GM12892 (cell line): ENCODE results near the gene SLC8A2.

ENCODE experiments used
- POLR2A ChIP-seq: IDR thresholded peaks from 2 replicates; pipeline ENCODE4 v1.6.1; 2011; ENCODE audit warnings: low read depth, low read length, control low read depth
- POLR2AphosphoS5 ChIP-seq: IDR thresholded peaks from 2 replicates; pipeline ENCODE4 v1.6.1; 2011; ENCODE audit warnings: low read depth, low read length, control low read depth
- TAF1 ChIP-seq: IDR thresholded peaks from 2 replicates; pipeline ENCODE4 v1.6.1; 2011; ENCODE audit warnings: low read depth, mild to moderate bottlenecking, control low read depth, low read length, borderline replicate concordance

DNA sequence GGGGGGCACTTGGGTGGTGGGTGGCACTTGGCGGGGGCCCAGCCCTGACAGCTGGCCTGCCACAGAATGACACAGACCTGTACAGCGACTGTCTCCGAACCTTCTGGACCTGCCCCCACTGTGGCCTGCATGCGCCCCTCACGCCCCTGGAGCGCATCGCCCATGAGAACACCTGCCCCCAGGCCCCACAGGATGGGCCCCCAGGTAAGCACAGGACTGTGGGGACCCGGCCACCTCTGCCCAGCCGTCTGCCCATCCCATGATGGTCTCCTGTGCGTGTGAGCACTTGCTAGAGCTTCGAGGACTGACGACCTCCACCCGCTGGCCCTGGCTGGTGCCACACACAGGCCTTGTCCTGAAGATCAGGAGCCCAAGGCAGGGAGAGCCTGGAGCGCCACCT is 90.6 kb downstream of the SLC8A2 start:
- TF ChIP-seq POLR2A (no peak), POLR2AphosphoS5 (no peak), TAF1 (no peak)
